Neural crest cell (in vitro differentiated cells): ENCODE results near the gene OR8A1. TPM values are rescaled to one million over a fixed set of nuclear protein-coding genes. Genes with fewer than 3 reads are reported as not detected.

Source experiments
- DNase-seq: peaks from one replicate; pipeline ENCODE4 v3.0.0; 2021; ENCODE audit warnings: low read depth, mixed read lengths, low spot score
- H3K27ac Mint-ChIP-seq: one replicate; pipeline ENCODE4 v1.8.0; 2021; ENCODE audit warnings: mild to moderate bottlenecking, mixed read lengths; ENCODE audit not compliant: unreplicated experiment
- H3K27me3 Mint-ChIP-seq: 2 replicates; pipeline ENCODE4 v1.8.0; 2021; ENCODE audit warnings: low read depth, mild to moderate bottlenecking, mixed read lengths
- H3K36me3 Mint-ChIP-seq: 2 replicates; pipeline ENCODE4 v1.8.0; 2021; ENCODE audit warnings: low read depth, mild to moderate bottlenecking, mixed read lengths
- H3K4me1 Mint-ChIP-seq: 2 replicates; pipeline ENCODE4 v1.8.0; 2021; ENCODE audit warnings: mixed read lengths
- H3K4me3 Mint-ChIP-seq: one replicate; pipeline ENCODE4 v1.8.0; 2021; ENCODE audit warnings: mild to moderate bottlenecking, mixed read lengths
- H3K9me3 Mint-ChIP-seq: 2 replicates; pipeline ENCODE4 v1.8.0; 2021; ENCODE audit warnings: mixed read lengths
- CTCF ChIP-seq: fragments of 200-600 bp; sonication (generic); conservative IDR thresholded peaks from 2 replicates; pipeline ENCODE4 v1.5.0; 2021; ENCODE audit warnings: antibody characterized with exemption, mild to moderate bottlenecking
- total RNA-seq: library from RNA; stranded (reverse); gene quantifications from 2 replicates; pipeline ENCODE4 v1.2.1, GENCODE V29; 2021

The OR8A1 gene
- total RNA-seq, 1 donor from 2014 or later: not detected

GRCh38 chr11:124591430-124591829, 21.6 kb downstream of the OR8A1 start:
- no peaks in the 10 kb centered on the region for H3K36me3 Mint-ChIP-seq
- DNase-seq: no peak
- no peak for TF ChIP-seq CTCF

GRCh38 chr11:124592627-124593026, 22.8 kb downstream of the OR8A1 start:
- H3K4me3 Mint-ChIP-seq: no peak overlapping the region
- no peaks in the 10 kb centered on the region for H3K9me3 Mint-ChIP-seq
- DNase-seq: no peak
- H3K27ac Mint-ChIP-seq: no peak overlapping the region
- no peak for TF ChIP-seq CTCF
- no peaks in the 10 kb centered on the region for H3K4me1 Mint-ChIP-seq
- peaks cover 44% of the 10 kb centered on the region for H3K27me3 Mint-ChIP-seq
- H3K36me3 Mint-ChIP-seq: no peaks in the 10 kb centered on the region

More at GRCh38 chr11:124591430-124591829, 21.6 kb downstream of the OR8A1 start:
- H3K27me3 Mint-ChIP-seq: peaks cover 41% of the 10 kb centered on the region
- no peak overlapping the region for H3K4me3 Mint-ChIP-seq
- no peak overlapping the region for H3K27ac Mint-ChIP-seq
- no peaks in the 10 kb centered on the region for H3K9me3 Mint-ChIP-seq
- no peaks in the 10 kb centered on the region for H3K4me1 Mint-ChIP-seq

- peaks cover 2% of the 10 kb centered on the region for H3K9me3 Mint-ChIP-seq
- no peaks in the 10 kb centered on the region for H3K4me1 Mint-ChIP-seq
- H3K27me3 Mint-ChIP-seq: peaks cover 43% of the 10 kb centered on the region
- TF ChIP-seq CTCF: no peak
- no peak for DNase-seq
- no peaks in the 10 kb centered on the region for H3K36me3 Mint-ChIP-seq
- H3K4me3 Mint-ChIP-seq: no peak overlapping the region
- H3K27ac Mint-ChIP-seq: no peak overlapping the region
Observed at GRCh38 chr11:124595302-124595701, 25.5 kb downstream of the OR8A1 start.

- DNase-seq: no peak
- no peaks in the 10 kb centered on the region for H3K4me1 Mint-ChIP-seq
- peaks cover 2% of the 10 kb centered on the region for H3K9me3 Mint-ChIP-seq
- no peaks in the 10 kb centered on the region for H3K36me3 Mint-ChIP-seq
- TF ChIP-seq CTCF: no peak
- no peak overlapping the region for H3K4me3 Mint-ChIP-seq
- no peak overlapping the region for H3K27ac Mint-ChIP-seq
- peaks cover 37% of the 10 kb centered on the region for H3K27me3 Mint-ChIP-seq
Observed at GRCh38 chr11:124597626-124598025, 27.8 kb downstream of the OR8A1 start.

- H3K27me3 Mint-ChIP-seq: peaks cover 24% of the 10 kb centered on the region
- H3K27ac Mint-ChIP-seq: no peak overlapping the region
- H3K9me3 Mint-ChIP-seq: peaks cover 2% of the 10 kb centered on the region
- H3K4me1 Mint-ChIP-seq: no peaks in the 10 kb centered on the region
- no peak overlapping the region for H3K4me3 Mint-ChIP-seq
- no peaks in the 10 kb centered on the region for H3K36me3 Mint-ChIP-seq
- no peak for TF ChIP-seq CTCF
- no peak for DNase-seq
Observed at GRCh38 chr11:124600621-124601320, 31.0 kb downstream of the OR8A1 start.
